OCI-LY7 (cell line): ENCODE measurements around the gene ADCY5. TPM values are rescaled to one million over a fixed set of nuclear protein-coding genes. Genes with fewer than 3 reads are reported as not detected.

ENCODE experiments used
- BruUV-seq: library from RNA; stranded (reverse); fragments of 400-500 nt; replicated peaks from 2 replicates; lab custom pipeline; 2021; lab: Mats Ljungman, UMichigan
- CTCF ChIA-PET: fragments of 300-600 bp; sonication (Branson Sonifier 250); formaldehyde crosslinking; loops from one replicate; lab custom pipeline; 2022; ENCODE audit warnings: antibody characterized with exemption; ENCODE audit not compliant: unreplicated experiment; lab: Charles Lee
- POLR2A ChIA-PET: fragments of 300-600 bp; sonication (Branson Sonifier 250); formaldehyde crosslinking; loops from one replicate; lab custom pipeline; 2022; ENCODE audit warnings: antibody characterized with exemption; lab: Charles Lee
- DNase-seq: peaks from one replicate; pipeline ENCODE4 v3.0.0-alpha.2; 2015; ENCODE audit warnings: low spot score
- H2AFZ ChIP-seq: fragments of 200-600 bp; sonication (generic), shearing (Covaris generic); 2 replicates; pipeline ENCODE4 v1.6.1; 2014; ENCODE audit warnings: mild to moderate bottlenecking, antibody characterized with exemption, low read length, moderate library complexity
- H3K27ac ChIP-seq: fragments of 200-600 bp; sonication (generic); 2 replicates; pipeline ENCODE4 v1.5.1; 2014; ENCODE audit warnings: mixed run types, low read depth, mild to moderate bottlenecking, moderate library complexity, low read length, inconsistent platforms; ENCODE audit not compliant: poor library complexity, severe bottlenecking
- H3K36me3 ChIP-seq: fragments of 200-600 bp; sonication (generic); 2 replicates; pipeline ENCODE4 v1.6.1; 2014; ENCODE audit warnings: mild to moderate bottlenecking, antibody characterized with exemption, low read length, moderate library complexity, mixed read lengths; ENCODE audit not compliant: insufficient read depth
- H3K4me1 ChIP-seq: fragments of 200-600 bp; sonication (generic); 2 replicates; pipeline ENCODE4 v1.5.1; 2014; ENCODE audit warnings: mild to moderate bottlenecking, low read length; ENCODE audit not compliant: insufficient read depth, poor library complexity, severe bottlenecking
- H3K4me2 ChIP-seq: fragments of 200-600 bp; sonication (generic); 2 replicates; pipeline ENCODE4 v1.6.1; 2014; ENCODE audit warnings: mild to moderate bottlenecking, low read length
- H3K4me3 ChIP-seq: fragments of 200-600 bp; sonication (generic); 2 replicates; pipeline ENCODE4 v1.5.1; 2014; ENCODE audit warnings: mild to moderate bottlenecking, low read depth, low read length; ENCODE audit not compliant: poor library complexity, severe bottlenecking
- H3K79me2 ChIP-seq: fragments of 200-600 bp; sonication (generic); 2 replicates; pipeline ENCODE4 v1.6.1; 2016; ENCODE audit warnings: low read depth, mild to moderate bottlenecking, low read length, moderate library complexity, mixed read lengths; ENCODE audit not compliant: insufficient read depth
- H3K9me2 ChIP-seq: fragments of 200-600 bp; sonication (generic); 2 replicates; pipeline ENCODE4 v1.6.1; 2016; ENCODE audit warnings: mild to moderate bottlenecking, low read length, mixed read lengths; ENCODE audit not compliant: insufficient read depth
- H3K9me3 ChIP-seq: fragments of 200-600 bp; sonication (generic); 2 replicates; pipeline ENCODE4 v1.6.1; 2014; ENCODE audit warnings: mild to moderate bottlenecking, mixed run types, low read length, mixed read lengths
- H4K20me1 ChIP-seq: fragments of 200-600 bp; sonication (generic); 2 replicates; pipeline ENCODE4 v1.6.1; 2014; ENCODE audit warnings: mild to moderate bottlenecking, antibody characterized with exemption, low read length, moderate library complexity, mixed read lengths; ENCODE audit not compliant: insufficient read depth
- CTCF ChIP-seq: fragments of 200-600 bp; sonication (generic); conservative IDR thresholded peaks from 2 replicates; pipeline ENCODE4 v1.5.1; 2014; ENCODE audit warnings: mild to moderate bottlenecking, antibody characterized with exemption, low read length, moderate library complexity, mixed read lengths
- EZH2phosphoT487 ChIP-seq: fragments of 200-600 bp; sonication (generic); IDR thresholded peaks from 2 replicates; pipeline ENCODE4 v1.6.1; 2018; ENCODE audit warnings: low read depth, borderline replicate concordance, mild to moderate bottlenecking, mixed run types, antibody characterized with exemption, low read length, moderate library complexity, mixed read lengths
- intact Hi-C: fragments of 100-400 bp; cut with micrococcal nuclease; formaldehyde crosslinking; loops from one replicate; pipeline ENCODE4 v1.10.0; 2022; ENCODE audit not compliant: unreplicated experiment
- total RNA-seq, 2 experiments: library from RNA; depleted of rRNA in 1 of 2; stranded (reverse); fragments of >200 nt in 1 of 2; shearing (Covaris generic) in 1 of 2; gene quantifications; 2 replicates each; pipeline ENCODE4 v1.2.3, GENCODE V29; 2014 to 2022

The ADCY5 gene
- total RNA-seq, 2 experiments from 2014 or later, result 0.03 to 0.63 TPM

- no peak overlapping the region for H3K27ac ChIP-seq
- no peak overlapping the region for H3K4me3 ChIP-seq
- no peak for DNase-seq
- no peak overlapping the region for H2AFZ ChIP-seq
- H4K20me1 ChIP-seq, result no peaks in the 10 kb centered on the region
- H3K4me2 ChIP-seq, result no peak overlapping the region
- H3K9me3 ChIP-seq, result no peaks in the 10 kb centered on the region
- ChIA-PET CTCF (no interaction called here), POLR2A (no interaction called here)
- no TSS peak for BruUV-seq
- TF ChIP-seq EZH2phosphoT487, result no peak
- TF ChIP-seq CTCF, result no peak
- intact Hi-C loops, result no loop called here
- H3K4me1 ChIP-seq, result peaks cover 4% of the 10 kb centered on the region
- no peaks in the 10 kb centered on the region for H3K36me3 ChIP-seq
- H3K9me2 ChIP-seq, result no peaks in the 10 kb centered on the region
- H3K79me2 ChIP-seq, result no peaks in the 10 kb centered on the region
Observed at GRCh38 chr3:123422457-123422856, 26.4 kb downstream of the ADCY5 start.

- BruUV-seq, result no TSS peak
- DNase-seq, result no peak
- Histone ChIP-seq H3K79me2 (no peaks in the 10 kb centered on the region), H3K9me3 (no peaks in the 10 kb centered on the region), H4K20me1 (no peaks in the 10 kb centered on the region), H3K36me3 (no peaks in the 10 kb centered on the region), H3K27ac (no peak overlapping the region), H3K4me3 (no peak overlapping the region), H3K4me1 (peaks cover 4% of the 10 kb centered on the region), H3K9me2 (no peaks in the 10 kb centered on the region), H2AFZ (no peak overlapping the region), H3K4me2 (no peak overlapping the region)
- intact Hi-C loops, result no loop called here
- TF ChIP-seq EZH2phosphoT487, result no peak
- no peak for TF ChIP-seq CTCF
- CTCF ChIA-PET, result no interaction called here
- POLR2A ChIA-PET, result no interaction called here
Observed at GRCh38 chr3:123421353-123422174, 27.3 kb downstream of the ADCY5 start.

- H3K9me2 ChIP-seq, result no peaks in the 10 kb centered on the region
- no peaks in the 10 kb centered on the region for H3K79me2 ChIP-seq
- no peak for TF ChIP-seq CTCF
- TF ChIP-seq EZH2phosphoT487, result no peak
- BruUV-seq, result no TSS peak
- no peaks in the 10 kb centered on the region for H3K36me3 ChIP-seq
- H3K4me2 ChIP-seq, result no peak overlapping the region
- intact Hi-C loops, result no loop called here
- H3K4me3 ChIP-seq, result no peak overlapping the region
- CTCF ChIA-PET, result no interaction called here
- H4K20me1 ChIP-seq, result no peaks in the 10 kb centered on the region
- DNase-seq, result no peak
- no peak overlapping the region for H2AFZ ChIP-seq
- no peaks in the 10 kb centered on the region for H3K9me3 ChIP-seq
- POLR2A ChIA-PET, result no interaction called here
- peaks cover 4% of the 10 kb centered on the region for H3K4me1 ChIP-seq
- H3K27ac ChIP-seq, result no peak overlapping the region
Observed at GRCh38 chr3:123420416-123420968, 28.4 kb downstream of the ADCY5 start.
